GM21515 (cell line): ENCODE measurements around the gene SLC25A43.
"Not testable (repeated sequence)": the region's sequence is repeated elsewhere in the genome, so short reads cannot be mapped to it uniquely, and the experiment has no call there.

Experiments
- ATAC-seq: cut with Tn5 transposase; IDR thresholded peaks from one replicate; pipeline ENCODE4 v1.9.1; 2021; ENCODE audit not compliant: unreplicated experiment

The SLC25A43 gene

GRCh38 chrX:119406776-119407175 is 7.6 kb downstream of the SLC25A43 start:
- no peak for ATAC-seq

- no peak for ATAC-seq
Observed at GRCh38 chrX:119407681-119408080, 8.5 kb downstream of the SLC25A43 start.

- ATAC-seq, result no peak
Observed at GRCh38 chrX:119410027-119410819, 11.1 kb downstream of the SLC25A43 start.

GRCh38 chrX:119410854-119411253 is 11.7 kb downstream of the SLC25A43 start:
- ATAC-seq, result no peak

- ATAC-seq, result no peak
Observed at GRCh38 chrX:119411959-119412358, 12.8 kb downstream of the SLC25A43 start.

- no peak for ATAC-seq
Observed at GRCh38 chrX:119417376-119417775, 18.2 kb downstream of the SLC25A43 start.

GRCh38 chrX:119417842-119418241 is 18.7 kb downstream of the SLC25A43 start:
- ATAC-seq, result no peak

- no peak for ATAC-seq
Observed at GRCh38 chrX:119419146-119419545, 20.0 kb downstream of the SLC25A43 start.

GRCh38 chrX:119419898-119420297 is 20.8 kb downstream of the SLC25A43 start:
- ATAC-seq, result no peak

- no peak for ATAC-seq
Observed at GRCh38 chrX:119421016-119421705, 22.0 kb downstream of the SLC25A43 start.

- no peak for ATAC-seq
Observed at GRCh38 chrX:119423631-119424030, 24.5 kb downstream of the SLC25A43 start.

- ATAC-seq, result no peak
Observed at GRCh38 chrX:119424999-119425398, 25.9 kb downstream of the SLC25A43 start.

- ATAC-seq, result peak; percentile 87
Observed at GRCh38 chrX:119427024-119427794, 28.1 kb downstream of the SLC25A43 start.

GRCh38 chrX:119427795-119428185 is 28.7 kb downstream of the SLC25A43 start:
- ATAC-seq, result no peak

GRCh38 chrX:119429471-119429870 is 30.3 kb downstream of the SLC25A43 start:
- ATAC-seq, result no peak

- not testable (repeated sequence) for ATAC-seq
Observed at GRCh38 chrX:119441295-119441694, 42.2 kb downstream of the SLC25A43 start.

- ATAC-seq, result no peak
Observed at GRCh38 chrX:119442286-119442685, 43.1 kb downstream of the SLC25A43 start.

- ATAC-seq, result no peak
Observed at GRCh38 chrX:119453202-119453601, 54.1 kb downstream of the SLC25A43 start.

GRCh38 chrX:119455264-119455663 is 56.1 kb downstream of the SLC25A43 start:
- no peak for ATAC-seq

- no peak for ATAC-seq
Observed at GRCh38 chrX:119459181-119459580, 60.0 kb downstream of the SLC25A43 start.

- ATAC-seq, result no peak
Observed at GRCh38 chrX:119465555-119465954, 66.4 kb downstream of the SLC25A43 start.

- ATAC-seq, result no peak
Observed at GRCh38 chrX:119466970-119467369, 67.8 kb downstream of the SLC25A43 start.
